K562 (cell line): ENCODE results near the gene MARCHF11. TPM values are rescaled to one million over a fixed set of nuclear protein-coding genes. Genes with fewer than 3 reads are reported as not detected.

Source experiments
- ATAC-seq: fragments of 200-7000 bp; cut with Tn5 transposase; 3 replicates; pipeline ENCODE4 v1.9.1; 2020; ENCODE audit warnings: moderate library complexity
- BruUV-seq: library from RNA; stranded (reverse); fragments of 400-500 nt; replicated peaks from 2 replicates; lab custom pipeline; 2021; lab: Mats Ljungman, UMichigan
- CTCF ChIA-PET: fragments of 300-600 bp; formaldehyde crosslinking; extraction: SDS; loops from one replicate; lab custom pipeline; 2021; ENCODE audit warnings: low intra/inter-chr PET ratio; lab: Yijun Ruan, JAX
- POLR2A ChIA-PET: fragments of 300-600, 350-650 bp; sonication (Branson Sonifier 250); formaldehyde crosslinking; extraction: SDS; loops from one replicate; lab custom pipeline; 2021; ENCODE audit warnings: antibody characterized with exemption, inconsistent platforms; lab: Yijun Ruan, JAX
- DNase-seq, 4 experiments: peaks; one replicate each; pipeline versions ENCODE4 v3.0.0 to v3.0.0-alpha.2; 2011 to 2018; ENCODE audit warnings: low spot score in 3 of 4, mixed read lengths in 3 of 4; ENCODE audit errors: extremely low read depth in 1 of 4
- FAIRE-seq: peaks from 2 replicates; lab custom pipeline; 2011; peaks lifted over from hg19 to GRCh38; lab: Jason Lieb, UNC
- H2AFZ ChIP-seq: 2 replicates; pipeline ENCODE4 v1.6.0; 2011; ENCODE audit warnings: low read depth, low read length, control low read depth, inconsistent platforms
- H3K27ac ChIP-seq: fragments of 200-600 bp; 3 replicates; pipeline ENCODE4 v1.8.0; 2011; ENCODE audit warnings: low read depth, mild to moderate bottlenecking, control low read depth, inconsistent platforms, low read length, moderate library complexity, mixed read lengths; ENCODE audit errors: extremely low read depth
- H3K27me3 ChIP-seq, 2 experiments: fragments of 300-600 bp in 1 of 2; 2 replicates in 1 of 2; 3 replicates in 1 of 2; pipeline versions ENCODE4 v1.6.0 to v1.8.0; 2011; ENCODE audit warnings: inconsistent platforms in 2 of 2, low read length in 2 of 2, mild to moderate bottlenecking in 1 of 2, mixed read lengths in 1 of 2, moderate library complexity in 1 of 2; ENCODE audit not compliant: control insufficient read depth in 2 of 2, insufficient read depth in 2 of 2
- H3K36me3 ChIP-seq: fragments of 300-600 bp; 3 replicates; pipeline ENCODE4 v1.8.0; 2011; ENCODE audit warnings: mild to moderate bottlenecking, low read length, inconsistent platforms; ENCODE audit not compliant: control insufficient read depth, insufficient read depth
- H3K4me1 ChIP-seq, 2 experiments: fragments of 200-600 bp in 1 of 2; replicated peaks in 1 of 2; 2 replicates in 1 of 2; 3 replicates in 1 of 2; pipeline versions ENCODE4 v1.5.1 to v1.8.0; 2011; ENCODE audit warnings: inconsistent platforms in 2 of 2, low read length in 2 of 2, mild to moderate bottlenecking in 1 of 2, mixed read lengths in 1 of 2, moderate library complexity in 1 of 2; ENCODE audit not compliant: control insufficient read depth in 2 of 2, insufficient read depth in 2 of 2
- H3K4me2 ChIP-seq: 2 replicates; pipeline ENCODE4 v1.6.1; 2011; ENCODE audit warnings: low read length, control low read depth, inconsistent platforms, mixed read lengths; ENCODE audit not compliant: insufficient read depth
- H3K4me3 ChIP-seq: fragments of 200-600 bp; sonication (generic), shearing (Covaris generic); 2 replicates; pipeline ENCODE4 v1.5.1; 2016; ENCODE audit warnings: control low read depth, inconsistent platforms
- H3K79me2 ChIP-seq: fragments of 200-600 bp; 3 replicates; pipeline ENCODE4 v1.8.0; 2011; ENCODE audit warnings: low read length, inconsistent platforms; ENCODE audit not compliant: control insufficient read depth, insufficient read depth
- H3K9ac ChIP-seq, 2 experiments: 2 replicates each; pipeline versions ENCODE4 v1.6.0 to v1.6.1; 2011; ENCODE audit warnings: low read depth in 2 of 2, low read length in 2 of 2, control low read depth in 1 of 2, inconsistent platforms in 1 of 2, mild to moderate bottlenecking in 1 of 2, mixed read lengths in 1 of 2; ENCODE audit not compliant: insufficient read depth in 1 of 2
- H3K9me1 ChIP-seq: one replicate; pipeline ENCODE4 v1.6.0; 2011; ENCODE audit warnings: inconsistent platforms, mild to moderate bottlenecking, low read length, moderate library complexity; ENCODE audit not compliant: control insufficient read depth, insufficient read depth
- H3K9me3 ChIP-seq: replicated peaks from 2 replicates; pipeline ENCODE4 v1.5.1; 2011; ENCODE audit warnings: low read depth, low read length, inconsistent platforms; ENCODE audit not compliant: control insufficient read depth, insufficient read depth
- H4K20me1 ChIP-seq: replicated peaks from 2 replicates; pipeline ENCODE4 v1.6.1; 2011; ENCODE audit warnings: low read length, inconsistent platforms, mixed read lengths; ENCODE audit not compliant: control insufficient read depth, insufficient read depth
- COPS2 ChIP-seq: fragments of 450-650 bp; conservative IDR thresholded peaks from 2 replicates; pipeline ENCODE4 v1.6.1; 2016; ENCODE audit warnings: mild to moderate bottlenecking, moderate library complexity
- DIDO1 ChIP-seq: fragments of 450-650 bp; IDR thresholded peaks from 2 replicates; pipeline ENCODE4 v1.6.1; 2016; ENCODE audit warnings: low read depth, missing biosample characterization, missing genetic modification characterization
- FOXA3 ChIP-seq, 2 experiments: fragments of 450-650 bp in 1 of 2; sonication (generic) in 1 of 2; formaldehyde crosslinking; IDR thresholded peaks in 1 of 2; conservative IDR thresholded peaks in 1 of 2; 2 replicates each; pipeline versions ENCODE4 v1.4.0 to v1.8.0; 2020 to 2022; ENCODE audit warnings: mild to moderate bottlenecking in 2 of 2, missing genetic modification reagents in 1 of 2
- NCOA2 ChIP-seq, 2 experiments: fragments of 450-650 bp; IDR thresholded peaks; 2 replicates each; pipeline ENCODE4 v1.6.1; 2018; ENCODE audit warnings: mild to moderate bottlenecking in 2 of 2, moderate library complexity in 1 of 2; ENCODE audit not compliant: partially characterized antibody in 2 of 2
- SMAD1 ChIP-seq: fragments of 150-350 bp; IDR thresholded peaks from 2 replicates; pipeline ENCODE4 v1.6.1; 2014; ENCODE audit warnings: low read length, low read depth; ENCODE audit not compliant: partially characterized antibody
- SP1 ChIP-seq: sonication (generic); formaldehyde crosslinking; IDR thresholded peaks from 2 replicates; pipeline ENCODE4 v1.8.1; 2022; ENCODE audit warnings: mild to moderate bottlenecking, missing genetic modification reagents
- SP2 ChIP-seq: IDR thresholded peaks from 2 replicates; pipeline ENCODE4 v1.6.1; 2011; ENCODE audit warnings: mild to moderate bottlenecking, low read depth, low read length, moderate library complexity; ENCODE audit not compliant: poor library complexity, severe bottlenecking; ENCODE audit errors: extremely low read depth
- TBP ChIP-seq: optimal IDR thresholded peaks from 2 replicates; pipeline ENCODE3; 2011; ENCODE audit warnings: low read depth, low read length, improper control_type of control experiment
- TEAD2 ChIP-seq: fragments of 450-650 bp; IDR thresholded peaks from 2 replicates; pipeline ENCODE4 v1.6.1; 2016; ENCODE audit warnings: missing genetic modification characterization, control low read depth, missing compliant biosample characterization
- TRIM28 ChIP-seq: fragments of 450-650 bp; IDR thresholded peaks from 2 replicates; pipeline ENCODE4 v1.6.1; 2017
- ZNF263 ChIP-seq: sonication (generic); formaldehyde crosslinking; IDR thresholded peaks from 2 replicates; pipeline ENCODE4 v1.8.0; 2022; ENCODE audit warnings: mild to moderate bottlenecking, missing genetic modification reagents, borderline replicate concordance
- ZNF766 ChIP-seq: fragments of 200-800 bp; sonication (Bioruptor generic); conservative IDR thresholded peaks from 2 replicates; pipeline ENCODE4 v1.6.1; 2016; ENCODE audit warnings: missing genetic modification characterization, missing compliant biosample characterization
- WGBS: fragments of 100-300 bp; shearing (Covaris generic); methylation state at CpG from one replicate; pipeline ENCODE4 v1.1.6; 2016; ENCODE audit warnings: low coverage, mixed read lengths; ENCODE audit not compliant: insufficient coverage; ENCODE audit errors: missing lambda C conversion rate; 5-methylcytosine and 5-hydroxymethylcytosine counted together
- in situ Hi-C: fragments of 300-500 bp; cut with MboI; formaldehyde crosslinking; loops from 4 replicates; pipeline ENCODE4 v1.15.0; 2018; ENCODE audit warnings: inconsistent platforms, mixed read lengths
- intact Hi-C: fragments of 100-400 bp; cut with micrococcal nuclease; formaldehyde crosslinking; loops from 2 replicates; pipeline ENCODE4 v1.14.2; 2022
- polyA plus RNA-seq, 8 experiments: library from polyadenylated mRNA; depleted of rRNA in 4 of 8; stranded (reverse) in 5 of 8; unstranded in 3 of 8; fragments of >200 nt; fragmentation: Nextera tagmentation in 2 of 8; fragmentation: Illumina TruSeq in 1 of 8; extraction: Ambion mirVana in 2 of 8; extraction: Trizol in 1 of 8; gene quantifications; 2 replicates each; pipeline versions ENCODE4 v1.2.1 to v1.2.3, GENCODE V29; 2011 to 2014; ENCODE audit warnings: inconsistent platforms in 1 of 8, missing spikeins in 1 of 8
- total RNA-seq, 7 experiments: library from RNA; depleted of rRNA in 6 of 7; stranded (reverse); fragments of >200 nt in 6 of 7; fragmentation: Illumina TruSeq in 2 of 7; extraction: Trizol in 2 of 7; gene quantifications; 2 replicates each; pipeline versions ENCODE4 v1.2.1 to v1.2.3, GENCODE V29; 2011 to 2021; ENCODE audit warnings: low replicate concordance in 1 of 7
- TF ChIP-seq, protein P1 (sequence below): fragments of 250-450 bp; sonication (Bioruptor Pico); IDR thresholded peaks from 2 replicates; pipeline ENCODE4 v1.8.0; 2021; ENCODE audit warnings: mild to moderate bottlenecking, moderate library complexity
- TF ChIP-seq, protein P2 (sequence below): sonication (generic); formaldehyde crosslinking; IDR thresholded peaks from 2 replicates; pipeline ENCODE4 v1.9.0; 2022; ENCODE audit warnings: mild to moderate bottlenecking, missing genetic modification reagents

The MARCHF11 gene
- total and polyA plus RNA-seq, 9 of the 15 experiments (the other 6 are each of a cell fraction or from before 2014, with no cell fraction given) = not detected

GRCh38 chr5:16127865-16128544 is 51.6 kb downstream of the MARCHF11 start:
- Histone ChIP-seq H4K20me1 (no peaks in the 10 kb centered on the region), H3K27me3 (no peaks in the 10 kb centered on the region), H3K9ac (no peak overlapping the region), H3K4me3 (no peak overlapping the region), H2AFZ (no peak overlapping the region), H3K79me2 (no peaks in the 10 kb centered on the region), H3K4me2 (no peak overlapping the region), H3K9me3 (no peaks in the 10 kb centered on the region), H3K36me3 (no peaks in the 10 kb centered on the region), H3K27ac (no peak overlapping the region), H3K9me1 (no peaks in the 10 kb centered on the region), H3K4me1 (no peaks in the 10 kb centered on the region)
- in situ Hi-C loops = no loop called here
- ATAC-seq = no peak
- no peak for TF ChIP-seq TRIM28
- no peak for TF ChIP-seq SMAD1
- TF ChIP-seq TBP = no peak
- TF ChIP-seq, protein P1, sequence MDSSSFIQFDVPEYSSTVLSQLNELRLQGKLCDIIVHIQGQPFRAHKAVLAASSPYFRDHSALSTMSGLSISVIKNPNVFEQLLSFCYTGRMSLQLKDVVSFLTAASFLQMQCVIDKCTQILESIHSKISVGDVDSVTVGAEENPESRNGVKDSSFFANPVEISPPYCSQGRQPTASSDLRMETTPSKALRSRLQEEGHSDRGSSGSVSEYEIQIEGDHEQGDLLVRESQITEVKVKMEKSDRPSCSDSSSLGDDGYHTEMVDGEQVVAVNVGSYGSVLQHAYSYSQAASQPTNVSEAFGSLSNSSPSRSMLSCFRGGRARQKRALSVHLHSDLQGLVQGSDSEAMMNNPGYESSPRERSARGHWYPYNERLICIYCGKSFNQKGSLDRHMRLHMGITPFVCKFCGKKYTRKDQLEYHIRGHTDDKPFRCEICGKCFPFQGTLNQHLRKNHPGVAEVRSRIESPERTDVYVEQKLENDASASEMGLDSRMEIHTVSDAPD (CRISPR knock-in tag) = no peak
- no peak for TF ChIP-seq SP2
- no peak for TF ChIP-seq COPS2
- no peak for TF ChIP-seq FOXA3 (CRISPR knock-in tag; conservative IDR thresholded peaks at IDR 0.05 in 1 of 2, IDR thresholded peaks at IDR 0.05 in 1 of 2)
- no peak for TF ChIP-seq ZNF263
- TF ChIP-seq DIDO1 = no peak
- TF ChIP-seq ZNF766 (CRISPR knock-in tag) = no peak
- no peak for TF ChIP-seq TEAD2 (tag)
- TF ChIP-seq, protein P2, sequence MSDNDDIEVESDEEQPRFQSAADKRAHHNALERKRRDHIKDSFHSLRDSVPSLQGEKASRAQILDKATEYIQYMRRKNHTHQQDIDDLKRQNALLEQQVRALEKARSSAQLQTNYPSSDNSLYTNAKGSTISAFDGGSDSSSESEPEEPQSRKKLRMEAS (CRISPR knock-in tag) = no peak
- no peak for TF ChIP-seq NCOA2 (IDR thresholded peaks at IDR 0.05; ENCODE audit: partially characterized antibody in 2 of 2)
- TF ChIP-seq SP1 = no peak
- no TSS peak for BruUV-seq
- ChIA-PET POLR2A (no interaction called here), CTCF (no interaction called here)
- no peak for FAIRE-seq
- no peak for DNase-seq
- intact Hi-C loops = no loop called here
- 0% methylated on average over 4 of the region's 4 CpGs for WGBS
